ENCODE measurements around the gene AMDHD2.

GRCh38 chr16:2490190-2491105 lies 29.7 kb upstream of the AMDHD2 start:
- no peak for TF ChIP-seq CTCF (conservative IDR thresholded peaks at IDR 0.05 in 1 of 2, IDR thresholded peaks at IDR 0.05 in 1 of 2; ENCODE audit: extremely low read depth in 1 of 2, insufficient read depth in 1 of 2, low read depth in 1 of 2, low read length in 2 of 2)
- TF ChIP-seq EZH2 (IDR thresholded peaks at IDR 0.05; ENCODE audit: borderline replicate concordance, low read length), result no peak

Data from mammary epithelial cell (primary cell).